ENCODE measurements around the gene DGAT2.

DGAT2 gene

GRCh38 chr11:75757651-75758050 is 10.9 kb upstream of the DGAT2 start:
- no peak for DNase-seq

GRCh38 chr11:75759832-75760231 is 8.7 kb upstream of the DGAT2 start:
- no peak for DNase-seq

GRCh38 chr11:75760243-75760642 is 8.3 kb upstream of the DGAT2 start:
- DNase-seq = no peak

GRCh38 chr11:75760710-75761493 is 7.7 kb upstream of the DGAT2 start:
- DNase-seq = no peak

GRCh38 chr11:75762158-75762557 is 6.4 kb upstream of the DGAT2 start:
- DNase-seq = no peak

- no peak for DNase-seq
Observed at GRCh38 chr11:75762885-75763284, 5.7 kb upstream of the DGAT2 start.

- DNase-seq = no peak
Observed at GRCh38 chr11:75763846-75764245, 4.7 kb upstream of the DGAT2 start.

GRCh38 chr11:75765116-75765515 is 3.5 kb upstream of the DGAT2 start:
- no peak for DNase-seq

- no peak for DNase-seq
Observed at GRCh38 chr11:75766443-75767227, 1.9 kb upstream of the DGAT2 start.

GRCh38 chr11:75767228-75767572 is 1.4 kb upstream of the DGAT2 start:
- no peak for DNase-seq

GRCh38 chr11:75767793-75768111 is 826 bp upstream of the DGAT2 start:
- DNase-seq = no peak

GRCh38 chr11:75768909-75769771 is 562 bp downstream of the DGAT2 start:
- DNase-seq = no peak

GRCh38 chr11:75770102-75770501 is 1.5 kb downstream of the DGAT2 start:
- DNase-seq = no peak

- no peak for DNase-seq
Observed at GRCh38 chr11:75771646-75772410, 3.2 kb downstream of the DGAT2 start.

GRCh38 chr11:75773595-75774353 is 5.2 kb downstream of the DGAT2 start:
- DNase-seq = peak; percentile 31

GRCh38 chr11:75775056-75775455 is 6.5 kb downstream of the DGAT2 start:
- DNase-seq = no peak

- no peak for DNase-seq
Observed at GRCh38 chr11:75776546-75776945, 8.0 kb downstream of the DGAT2 start.

GRCh38 chr11:75777461-75778110 is 9.0 kb downstream of the DGAT2 start:
- DNase-seq = no peak

GRCh38 chr11:75778962-75779361 is 10.4 kb downstream of the DGAT2 start:
- DNase-seq = no peak

- DNase-seq = no peak
Observed at GRCh38 chr11:75779960-75780359, 11.4 kb downstream of the DGAT2 start.

GRCh38 chr11:75780888-75781287 is 12.3 kb downstream of the DGAT2 start:
- DNase-seq = no peak

- no peak for DNase-seq
Observed at GRCh38 chr11:75781296-75781695, 12.7 kb downstream of the DGAT2 start.
